ENCODE data around the gene ACOXL. TPM values are rescaled to one million over a fixed set of nuclear protein-coding genes. Genes with fewer than 3 reads are reported as not detected.

The ACOXL gene
- total and polyA plus RNA-seq, 2 donors (not counting 3 experiments of a cell fraction or from before 2014, with no cell fraction given) = not detected

DNA sequence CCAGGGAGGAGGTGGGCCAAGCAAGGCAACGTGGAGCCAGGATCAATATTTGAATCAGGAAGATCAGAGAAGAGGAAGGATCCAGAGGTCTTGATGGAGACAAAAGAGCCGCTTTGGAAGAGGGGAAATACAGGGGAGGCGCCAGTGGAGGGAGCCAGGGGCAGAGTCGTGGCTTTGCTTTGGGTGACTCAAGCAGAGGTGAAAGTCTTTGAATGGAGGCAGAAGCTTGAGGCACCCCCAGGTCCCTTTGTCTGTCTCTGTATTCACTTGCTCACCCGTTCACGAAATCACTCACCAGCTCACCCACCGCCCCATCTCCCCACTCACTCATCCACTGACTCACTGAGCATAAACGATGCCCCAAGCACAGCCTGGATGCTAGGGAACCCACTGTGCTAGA is 134.1 kb downstream of the ACOXL start:
- H3K36me3 ChIP-seq (ENCODE audit: control insufficient read depth in 2 of 2, extremely low read depth in 1 of 2, insufficient read depth in 2 of 2, low read length in 2 of 2) = no peaks in the 10 kb centered on the region
- H3K27me3 ChIP-seq (ENCODE audit: control insufficient read depth in 2 of 2, insufficient read depth in 2 of 2, low read length in 2 of 2) = peaks cover 3 to 6% of the 10 kb centered on the region in 2 experiments
- H3K9ac ChIP-seq (replicated peaks; ENCODE audit: extremely low read depth, insufficient read depth, low read length) = no peak overlapping the region
- no peaks in the 10 kb centered on the region for H3K9me3 ChIP-seq (replicated peaks; ENCODE audit: control insufficient read depth, insufficient read depth, low read length)
- ChIA-PET CTCF (no interaction called here), POLR2A (no interaction called here)
- H3K79me2 ChIP-seq (ENCODE audit: control insufficient read depth, insufficient read depth, low read length) = no peaks in the 10 kb centered on the region
- H2AFZ ChIP-seq (ENCODE audit: low read depth, low read length) = no peak overlapping the region
- DNase-seq (ENCODE audit: low read depth, low spot score) = no peak
- TF ChIP-seq JUN (IDR thresholded peaks at IDR 0.05; ENCODE audit: borderline replicate concordance, insufficient read depth, insufficient read length, low read depth) = no peak
- TF ChIP-seq, protein P1, sequence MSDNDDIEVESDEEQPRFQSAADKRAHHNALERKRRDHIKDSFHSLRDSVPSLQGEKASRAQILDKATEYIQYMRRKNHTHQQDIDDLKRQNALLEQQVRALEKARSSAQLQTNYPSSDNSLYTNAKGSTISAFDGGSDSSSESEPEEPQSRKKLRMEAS (IDR thresholded peaks at IDR 0.05; ENCODE audit: insufficient read depth, insufficient read length) = no peak
- dilution Hi-C loops (cut with MboI; ENCODE audit: extremely low pct_ligation_motif_present, low sequenced_read_pairs) (no loop called here), intact Hi-C loops (cut with micrococcal nuclease) (no loop called here)
- H4K20me1 ChIP-seq (replicated peaks; ENCODE audit: control insufficient read depth, extremely low read depth, insufficient read depth, low read length) = no peaks in the 10 kb centered on the region
- H3K9me1 ChIP-seq (replicated peaks; ENCODE audit: control insufficient read depth, extremely low read depth, insufficient read depth, low read length) = no peaks in the 10 kb centered on the region
- no TSS peak for BruUV-seq (replicated peaks)
- no peak overlapping the region for H3K4me2 ChIP-seq (ENCODE audit: insufficient read depth, low read length)
- no peak overlapping the region for H3K4me3 ChIP-seq (replicated peaks in 1 of 3; ENCODE audit: insufficient read depth in 1 of 3, low read depth in 1 of 3, low read length in 3 of 3)
- no peak overlapping the region for H3K27ac ChIP-seq (ENCODE audit: insufficient read depth, low read depth, low read length)
- no peaks in the 10 kb centered on the region for H3K4me1 ChIP-seq (ENCODE audit: control insufficient read depth, extremely low read depth, insufficient read depth, low read length)
- no peak for FAIRE-seq

DNA sequence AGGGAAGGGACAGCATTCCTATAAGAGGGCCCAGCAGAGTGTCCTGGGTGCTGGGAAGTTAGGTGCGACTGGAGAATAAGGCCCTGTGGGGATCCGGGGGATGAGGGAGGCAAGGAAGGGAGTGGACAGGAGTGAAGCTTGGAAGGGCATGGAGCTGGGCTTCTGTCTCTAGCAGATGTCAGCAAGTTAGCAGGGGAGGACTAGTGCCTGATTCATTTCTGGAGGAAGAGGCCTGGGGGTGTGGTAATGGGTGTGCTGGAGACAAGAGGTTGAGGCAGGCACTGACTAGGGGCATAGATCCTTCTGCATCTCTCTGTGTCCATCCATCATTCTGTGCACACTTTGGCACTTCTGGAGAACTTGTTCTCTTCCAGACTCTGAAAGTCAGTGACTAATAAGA is 134.7 kb downstream of the ACOXL start:
- BruUV-seq (replicated peaks) = no TSS peak
- no peak overlapping the region for H2AFZ ChIP-seq (ENCODE audit: low read depth, low read length)
- FAIRE-seq (no peak), DNase-seq (ENCODE audit: low read depth, low spot score) (no peak)
- no peaks in the 10 kb centered on the region for H3K79me2 ChIP-seq (ENCODE audit: control insufficient read depth, insufficient read depth, low read length)
- no peaks in the 10 kb centered on the region for H3K36me3 ChIP-seq (ENCODE audit: control insufficient read depth in 2 of 2, extremely low read depth in 1 of 2, insufficient read depth in 2 of 2, low read length in 2 of 2)
- no peaks in the 10 kb centered on the region for H3K4me1 ChIP-seq (ENCODE audit: control insufficient read depth, extremely low read depth, insufficient read depth, low read length)
- H3K27ac ChIP-seq (ENCODE audit: insufficient read depth, low read depth, low read length) = no peak overlapping the region
- intact Hi-C loops (cut with micrococcal nuclease) (no loop called here), dilution Hi-C loops (cut with MboI; ENCODE audit: extremely low pct_ligation_motif_present, low sequenced_read_pairs) (no loop called here)
- ChIA-PET POLR2A (no interaction called here), CTCF (no interaction called here)
- H3K9me3 ChIP-seq (replicated peaks; ENCODE audit: control insufficient read depth, insufficient read depth, low read length) = no peaks in the 10 kb centered on the region
- no peak overlapping the region for H3K4me2 ChIP-seq (ENCODE audit: insufficient read depth, low read length)
- H4K20me1 ChIP-seq (replicated peaks; ENCODE audit: control insufficient read depth, extremely low read depth, insufficient read depth, low read length) = no peaks in the 10 kb centered on the region
- TF ChIP-seq EZH2 (IDR thresholded peaks at IDR 0.05; ENCODE audit: borderline replicate concordance, low read depth, low read length, severe bottlenecking) (no peak), JUN (IDR thresholded peaks at IDR 0.05; ENCODE audit: borderline replicate concordance, insufficient read depth, insufficient read length, low read depth) (no peak), POLR2AphosphoS5 (IDR thresholded peaks at IDR 0.05; ENCODE audit: insufficient read depth, low read depth, low read length) (no peak), MYC (IDR thresholded peaks at IDR 0.05; ENCODE audit: low read depth, low read length) (no peak), FOS (IDR thresholded peaks at IDR 0.05; ENCODE audit: borderline replicate concordance, insufficient read depth, low read length) (no peak), GATA2 (IDR thresholded peaks at IDR 0.05; ENCODE audit: insufficient read depth, insufficient read length, low read depth, low read length) (no peak), POLR2A (IDR thresholded peaks at IDR 0.05; ENCODE audit: low read depth, low read length) (no peak)
- TF ChIP-seq, protein P1 (IDR thresholded peaks at IDR 0.05; ENCODE audit: insufficient read depth, insufficient read length) = no peak
- TF ChIP-seq, protein P2, sequence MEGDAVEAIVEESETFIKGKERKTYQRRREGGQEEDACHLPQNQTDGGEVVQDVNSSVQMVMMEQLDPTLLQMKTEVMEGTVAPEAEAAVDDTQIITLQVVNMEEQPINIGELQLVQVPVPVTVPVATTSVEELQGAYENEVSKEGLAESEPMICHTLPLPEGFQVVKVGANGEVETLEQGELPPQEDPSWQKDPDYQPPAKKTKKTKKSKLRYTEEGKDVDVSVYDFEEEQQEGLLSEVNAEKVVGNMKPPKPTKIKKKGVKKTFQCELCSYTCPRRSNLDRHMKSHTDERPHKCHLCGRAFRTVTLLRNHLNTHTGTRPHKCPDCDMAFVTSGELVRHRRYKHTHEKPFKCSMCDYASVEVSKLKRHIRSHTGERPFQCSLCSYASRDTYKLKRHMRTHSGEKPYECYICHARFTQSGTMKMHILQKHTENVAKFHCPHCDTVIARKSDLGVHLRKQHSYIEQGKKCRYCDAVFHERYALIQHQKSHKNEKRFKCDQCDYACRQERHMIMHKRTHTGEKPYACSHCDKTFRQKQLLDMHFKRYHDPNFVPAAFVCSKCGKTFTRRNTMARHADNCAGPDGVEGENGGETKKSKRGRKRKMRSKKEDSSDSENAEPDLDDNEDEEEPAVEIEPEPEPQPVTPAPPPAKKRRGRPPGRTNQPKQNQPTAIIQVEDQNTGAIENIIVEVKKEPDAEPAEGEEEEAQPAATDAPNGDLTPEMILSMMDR (IDR thresholded peaks at IDR 0.05; ENCODE audit: extremely low read depth in 1 of 2, insufficient read depth in 1 of 2, low read depth in 1 of 2, low read length in 2 of 2) = no peak
- no peaks in the 10 kb centered on the region for H3K9me1 ChIP-seq (replicated peaks; ENCODE audit: control insufficient read depth, extremely low read depth, insufficient read depth, low read length)
- H3K27me3 ChIP-seq (ENCODE audit: control insufficient read depth in 2 of 2, insufficient read depth in 2 of 2, low read length in 2 of 2) = peaks cover 3 to 6% of the 10 kb centered on the region in 2 experiments
- no peak overlapping the region for H3K4me3 ChIP-seq (replicated peaks in 1 of 3; ENCODE audit: insufficient read depth in 1 of 3, low read depth in 1 of 3, low read length in 3 of 3)
- no peak overlapping the region for H3K9ac ChIP-seq (replicated peaks; ENCODE audit: extremely low read depth, insufficient read depth, low read length)
